ENCODE measurements around the gene PDLIM1. TPM values are rescaled to one million over a fixed set of nuclear protein-coding genes. Genes with fewer than 3 reads are reported as not detected.

PDLIM1 gene
- total RNA-seq, 1 experiment from 2014 or later, result 202 TPM

DNA sequence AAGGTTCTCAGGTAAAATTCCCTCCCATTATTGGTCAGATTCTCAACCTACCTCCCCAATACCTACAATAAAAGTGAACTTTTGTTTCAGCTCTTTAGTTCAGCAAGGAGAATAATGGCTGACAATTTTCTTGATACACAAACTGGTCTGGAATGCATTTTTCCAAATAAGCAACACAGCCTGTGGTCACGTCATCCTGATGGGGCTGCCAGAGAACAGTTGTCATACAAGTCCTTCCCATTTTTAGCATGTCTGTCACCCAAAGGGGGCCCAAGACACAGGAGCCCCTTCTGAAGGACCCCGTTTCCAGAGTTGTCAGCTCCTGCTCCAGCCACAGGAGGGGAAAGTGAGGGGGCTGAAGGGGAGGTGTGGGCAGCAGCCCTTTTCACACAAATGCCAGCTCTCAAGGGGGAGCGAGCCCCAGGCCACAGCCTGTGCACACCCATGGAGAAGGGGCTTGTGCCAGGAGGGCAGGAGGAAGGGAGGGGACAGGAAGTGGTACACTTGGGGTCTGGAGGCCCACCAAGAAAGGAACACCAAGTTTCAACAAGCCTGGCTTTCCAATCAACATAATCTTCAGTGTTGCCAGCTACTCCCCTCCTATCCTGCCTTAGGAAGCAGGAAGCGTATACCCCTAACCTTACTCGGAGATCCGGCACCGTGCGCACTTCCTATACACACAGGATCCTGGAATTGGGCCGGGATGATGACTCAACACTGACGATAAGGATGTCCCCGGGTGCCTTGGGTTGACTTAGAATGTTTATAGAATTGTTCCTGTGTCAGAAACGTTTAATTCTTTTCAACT, 43.4 kb upstream of the PDLIM1 start:
- H3K79me2 ChIP-seq (ENCODE audit: low read depth), result no peaks in the 10 kb centered on the region
- POLR2A ChIA-PET (ENCODE audit: unreplicated experiment), result no interaction called here
- TF ChIP-seq, protein P1, sequence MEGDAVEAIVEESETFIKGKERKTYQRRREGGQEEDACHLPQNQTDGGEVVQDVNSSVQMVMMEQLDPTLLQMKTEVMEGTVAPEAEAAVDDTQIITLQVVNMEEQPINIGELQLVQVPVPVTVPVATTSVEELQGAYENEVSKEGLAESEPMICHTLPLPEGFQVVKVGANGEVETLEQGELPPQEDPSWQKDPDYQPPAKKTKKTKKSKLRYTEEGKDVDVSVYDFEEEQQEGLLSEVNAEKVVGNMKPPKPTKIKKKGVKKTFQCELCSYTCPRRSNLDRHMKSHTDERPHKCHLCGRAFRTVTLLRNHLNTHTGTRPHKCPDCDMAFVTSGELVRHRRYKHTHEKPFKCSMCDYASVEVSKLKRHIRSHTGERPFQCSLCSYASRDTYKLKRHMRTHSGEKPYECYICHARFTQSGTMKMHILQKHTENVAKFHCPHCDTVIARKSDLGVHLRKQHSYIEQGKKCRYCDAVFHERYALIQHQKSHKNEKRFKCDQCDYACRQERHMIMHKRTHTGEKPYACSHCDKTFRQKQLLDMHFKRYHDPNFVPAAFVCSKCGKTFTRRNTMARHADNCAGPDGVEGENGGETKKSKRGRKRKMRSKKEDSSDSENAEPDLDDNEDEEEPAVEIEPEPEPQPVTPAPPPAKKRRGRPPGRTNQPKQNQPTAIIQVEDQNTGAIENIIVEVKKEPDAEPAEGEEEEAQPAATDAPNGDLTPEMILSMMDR (conservative IDR thresholded peaks at IDR 0.05), result no peak
- TF ChIP-seq EZH2 (IDR thresholded peaks at IDR 0.05; ENCODE audit: low read depth), result no peak
- peaks cover 19% of the 10 kb centered on the region for H3K4me1 ChIP-seq (replicated peaks; ENCODE audit: insufficient read depth)
- H2AFZ ChIP-seq, result no peak overlapping the region
- no peak overlapping the region for H3K4me2 ChIP-seq
- CTCF ChIA-PET, result no interaction called here
- no peaks in the 10 kb centered on the region for H3K9me3 ChIP-seq (ENCODE audit: insufficient read depth, low read depth)
- no peaks in the 10 kb centered on the region for H3K9me2 ChIP-seq (ENCODE audit: insufficient read depth)
- no peak overlapping the region for H3K4me3 ChIP-seq
- BruUV-seq (replicated peaks), result TSS peak; percentile 67
- peak in 1 of 2 experiments; percentile 32 for DNase-seq
- H3K36me3 ChIP-seq (ENCODE audit: low read depth), result no peaks in the 10 kb centered on the region
- intact Hi-C loops (cut with micrococcal nuclease; ENCODE audit: unreplicated experiment), result no loop called here
- peaks cover 11% of the 10 kb centered on the region; the same call in 1 of the 2 replicates for H3F3A ChIP-seq (ENCODE audit: insufficient read depth, low read depth)
- no peaks in the 10 kb centered on the region for H4K20me1 ChIP-seq (ENCODE audit: insufficient read depth)
- no peak overlapping the region for H3K27ac ChIP-seq
- no peaks in the 10 kb centered on the region for H3K27me3 ChIP-seq (ENCODE audit: insufficient read depth, low read depth)

DNA sequence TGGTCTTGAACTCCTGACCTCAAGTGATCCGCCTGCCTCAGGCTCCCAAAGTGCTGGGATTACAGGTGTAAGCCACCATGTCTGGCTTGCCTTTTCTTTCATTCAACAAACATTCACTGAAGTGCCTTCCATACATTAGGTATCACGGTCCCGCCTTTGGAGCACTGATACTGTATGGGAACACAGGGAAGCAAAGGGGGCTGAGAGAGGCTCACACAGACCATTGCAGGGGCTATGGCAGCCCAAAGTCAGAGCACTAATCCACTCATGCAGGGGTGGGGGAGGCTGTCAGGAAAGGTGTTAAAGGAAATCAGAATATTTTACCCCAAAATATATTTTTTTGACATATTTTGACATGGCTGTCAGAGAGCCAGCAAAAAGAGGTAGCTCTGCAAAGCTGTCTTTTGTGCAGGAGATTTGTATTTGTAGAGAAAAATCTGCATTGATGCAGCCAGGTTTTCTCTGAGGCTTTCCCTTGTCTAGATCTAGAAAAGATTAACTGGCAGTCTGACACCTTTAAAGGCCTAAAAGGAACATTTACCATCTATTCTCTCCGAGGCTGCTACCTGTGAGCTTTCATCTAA, 42.0 kb upstream of the PDLIM1 start:
- CTCF ChIA-PET, result interaction anchor here (0.7 kb wide), 1 partner anchor 86 kb away, joined by 4 read pairs; no protein-coding TSS in a partner anchor
- Histone ChIP-seq H2AFZ (no peak overlapping the region), H3K4me3 (no peak overlapping the region), H4K20me1 (ENCODE audit: insufficient read depth) (no peaks in the 10 kb centered on the region), H3K9me3 (ENCODE audit: insufficient read depth, low read depth) (no peaks in the 10 kb centered on the region), H3K79me2 (ENCODE audit: low read depth) (no peaks in the 10 kb centered on the region), H3K27ac (no peak overlapping the region), H3K27me3 (ENCODE audit: insufficient read depth, low read depth) (no peaks in the 10 kb centered on the region), H3F3A (ENCODE audit: insufficient read depth, low read depth) (peaks cover 11% of the 10 kb centered on the region; the same call in 1 of the 2 replicates), H3K4me1 (replicated peaks; ENCODE audit: insufficient read depth) (peaks cover 19% of the 10 kb centered on the region), H3K9me2 (ENCODE audit: insufficient read depth) (no peaks in the 10 kb centered on the region), H3K4me2 (no peak overlapping the region), H3K36me3 (ENCODE audit: low read depth) (no peaks in the 10 kb centered on the region)
- intact Hi-C loops (cut with micrococcal nuclease; ENCODE audit: unreplicated experiment), result no loop called here
- POLR2A ChIA-PET (ENCODE audit: unreplicated experiment), result no interaction called here
- BruUV-seq (replicated peaks), result no TSS peak
- DNase-seq, result no peak
- TF ChIP-seq, protein P1 (conservative IDR thresholded peaks at IDR 0.05), result no peak
- no peak for TF ChIP-seq EZH2 (IDR thresholded peaks at IDR 0.05; ENCODE audit: low read depth)

DNA sequence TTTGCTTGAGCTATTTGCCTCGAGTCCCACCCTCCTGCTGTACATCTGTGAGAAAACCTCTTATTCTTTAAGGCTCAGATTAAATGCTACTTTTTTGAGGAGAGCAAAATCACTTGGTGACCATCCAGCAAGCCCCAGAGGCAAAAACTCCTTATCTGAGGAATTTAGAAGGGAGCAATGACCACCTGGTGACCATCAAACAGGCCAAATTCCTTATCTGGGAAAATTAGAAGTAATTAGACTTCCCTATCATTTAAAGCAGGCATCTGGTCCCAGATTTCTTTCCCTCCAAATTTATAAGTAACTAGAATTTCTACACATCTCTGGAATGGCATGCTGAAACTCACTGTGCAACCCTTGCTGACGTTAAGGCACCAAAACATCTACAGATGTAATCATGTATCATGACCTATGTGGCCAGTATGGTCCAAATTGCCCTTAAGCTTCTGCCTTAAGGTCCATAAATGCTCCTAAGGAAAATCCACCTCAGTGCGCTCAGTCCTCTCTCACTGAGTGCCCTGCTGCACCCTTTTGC, 40.9 kb upstream of the PDLIM1 start:
- ChIA-PET POLR2A (ENCODE audit: unreplicated experiment) (no interaction called here), CTCF (no interaction called here)
- H3K4me2 ChIP-seq, result no peak overlapping the region
- intact Hi-C loops (cut with micrococcal nuclease; ENCODE audit: unreplicated experiment), result no loop called here
- no peaks in the 10 kb centered on the region for H3K36me3 ChIP-seq (ENCODE audit: low read depth)
- peaks cover 19% of the 10 kb centered on the region for H3K4me1 ChIP-seq (replicated peaks; ENCODE audit: insufficient read depth)
- TF ChIP-seq EZH2 (IDR thresholded peaks at IDR 0.05; ENCODE audit: low read depth), result no peak
- TF ChIP-seq, protein P1 (conservative IDR thresholded peaks at IDR 0.05), result no peak
- peaks cover 11% of the 10 kb centered on the region; the same call in 1 of the 2 replicates for H3F3A ChIP-seq (ENCODE audit: insufficient read depth, low read depth)
- H3K9me2 ChIP-seq (ENCODE audit: insufficient read depth), result no peaks in the 10 kb centered on the region
- no peak overlapping the region for H2AFZ ChIP-seq
- H4K20me1 ChIP-seq (ENCODE audit: insufficient read depth), result no peaks in the 10 kb centered on the region
- DNase-seq, result no peak
- no peaks in the 10 kb centered on the region for H3K79me2 ChIP-seq (ENCODE audit: low read depth)
- BruUV-seq (replicated peaks), result no TSS peak
- no peak overlapping the region for H3K27ac ChIP-seq
- no peaks in the 10 kb centered on the region for H3K9me3 ChIP-seq (ENCODE audit: insufficient read depth, low read depth)
- H3K4me3 ChIP-seq, result no peak overlapping the region
- H3K27me3 ChIP-seq (ENCODE audit: insufficient read depth, low read depth), result no peaks in the 10 kb centered on the region
